ENCODE results near the gene HOXB4.

HOXB4 gene

GRCh38 chr17:48571826-48572417, 6.2 kb downstream of the HOXB4 start:
- DNase-seq (ENCODE audit: low read depth in 2 of 2): no peak

GRCh38 chr17:48571024-48571818, 6.9 kb downstream of the HOXB4 start:
- no peak for DNase-seq (ENCODE audit: low read depth in 2 of 2)

- DNase-seq (ENCODE audit: low read depth in 2 of 2): no peak
Measured at GRCh38 chr17:48570325-48571023, 7.7 kb downstream of the HOXB4 start.

DNA sequence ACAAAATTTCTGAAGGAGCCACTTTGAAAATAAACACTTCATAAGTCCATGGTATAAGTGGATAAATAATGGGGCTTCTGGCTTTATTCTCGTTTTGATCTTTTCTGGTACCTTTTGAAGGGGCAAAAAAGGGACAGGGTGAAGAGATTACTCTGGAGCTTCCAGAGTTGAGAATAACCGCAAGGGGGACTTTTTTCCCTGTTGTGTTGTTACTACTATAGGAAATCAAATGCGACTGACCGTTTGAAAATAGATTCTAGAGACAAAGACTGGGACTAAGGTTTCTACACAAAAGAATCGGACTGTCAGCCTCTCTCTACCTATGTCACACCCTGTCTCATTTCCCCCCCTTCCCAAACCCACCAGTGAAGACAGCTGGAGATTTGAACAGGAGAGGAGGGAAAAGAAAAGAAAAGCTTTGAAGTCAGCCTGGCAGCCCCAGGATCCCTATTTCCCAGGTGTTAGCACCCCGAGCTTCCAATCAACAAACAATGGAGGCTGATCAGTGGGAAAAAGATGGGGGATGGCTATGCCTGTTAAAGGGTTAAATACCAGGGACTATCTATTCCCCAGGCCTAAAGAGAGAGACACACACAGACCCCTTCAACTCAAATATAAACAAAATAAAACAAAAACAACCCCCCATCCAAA, 8.4 kb downstream of the HOXB4 start:
- DNase-seq (ENCODE audit: low read depth in 2 of 2): no peak

DNA sequence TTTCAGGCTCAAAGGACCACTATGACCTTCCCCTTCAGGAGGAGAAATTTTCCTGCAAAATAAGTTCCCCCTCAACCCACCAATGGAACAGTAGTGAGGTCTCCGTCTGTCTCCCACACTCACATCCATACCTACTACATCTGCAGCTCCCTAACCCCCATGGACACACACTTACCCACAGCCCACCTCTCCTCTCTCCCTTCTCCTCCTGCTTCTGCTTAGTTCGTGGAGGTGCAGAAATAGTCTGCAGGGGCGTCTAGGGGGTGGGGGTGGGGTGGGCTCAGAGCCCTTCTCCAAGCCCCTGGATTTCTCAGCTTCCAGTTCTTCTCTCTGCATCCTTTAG, 8.9 kb downstream of the HOXB4 start:
- no peak for DNase-seq (ENCODE audit: low read depth in 2 of 2)

DNA sequence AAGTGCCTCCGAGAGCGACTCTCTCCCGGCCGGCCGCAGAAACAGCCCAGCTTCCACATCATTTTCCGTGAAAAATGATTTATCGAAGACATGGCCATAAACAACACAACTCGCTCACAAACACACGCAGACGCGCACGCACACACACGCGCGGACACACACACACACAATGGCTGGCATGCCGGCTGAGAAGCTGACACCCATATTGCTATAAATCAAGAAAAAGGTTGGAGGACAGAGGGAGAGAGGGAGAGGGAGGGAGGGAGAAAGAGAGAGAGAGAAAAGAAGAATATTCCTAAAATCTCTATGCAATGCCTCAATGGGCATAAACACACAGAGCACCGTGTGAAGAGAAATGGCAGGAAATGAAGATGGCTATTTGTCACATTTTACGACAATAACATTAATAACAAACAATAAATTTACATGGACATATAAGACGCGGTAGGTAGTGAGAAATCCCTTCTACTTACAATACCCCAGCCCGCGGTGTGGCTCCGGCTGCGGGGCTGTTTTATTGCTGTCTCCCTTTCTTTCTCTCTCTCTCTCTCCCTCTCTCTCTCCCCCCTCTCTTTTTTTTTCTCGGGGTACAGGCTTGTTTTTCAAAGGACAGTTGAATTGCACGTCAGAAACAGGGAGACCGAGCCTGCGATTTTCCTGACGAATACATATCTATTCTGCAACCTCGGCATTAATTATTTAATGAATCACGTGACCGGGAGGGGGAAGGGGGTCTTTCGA, 9.5 kb downstream of the HOXB4 start:
- no peak for DNase-seq (ENCODE audit: low read depth in 2 of 2)

GRCh38 chr17:48567646-48568354, 10.3 kb downstream of the HOXB4 start:
- no peak for DNase-seq (ENCODE audit: low read depth in 2 of 2)

DNA sequence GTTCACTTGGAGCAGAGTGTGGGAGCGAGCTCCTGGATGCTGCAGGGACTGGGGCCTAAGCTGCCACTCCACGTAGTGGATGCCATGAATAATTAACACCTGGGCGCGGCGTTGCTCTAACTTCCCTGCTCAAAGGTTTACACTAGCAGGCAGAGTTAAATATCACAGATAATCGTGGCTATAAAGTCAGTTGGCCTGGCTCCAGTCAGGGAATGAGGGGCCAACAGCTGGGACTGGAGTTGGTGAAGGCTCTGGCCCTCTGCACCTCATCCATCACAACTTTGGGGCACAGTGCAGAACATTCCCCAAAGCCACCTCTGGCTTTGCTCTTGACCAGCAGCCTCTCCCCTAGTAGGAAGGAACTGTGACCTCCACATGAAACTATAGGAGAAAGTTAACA, 10.9 kb downstream of the HOXB4 start:
- no peak for DNase-seq (ENCODE audit: low read depth in 2 of 2)

GRCh38 chr17:48566717-48567116, 11.4 kb downstream of the HOXB4 start:
- no peak for DNase-seq (ENCODE audit: low read depth in 2 of 2)

DNA sequence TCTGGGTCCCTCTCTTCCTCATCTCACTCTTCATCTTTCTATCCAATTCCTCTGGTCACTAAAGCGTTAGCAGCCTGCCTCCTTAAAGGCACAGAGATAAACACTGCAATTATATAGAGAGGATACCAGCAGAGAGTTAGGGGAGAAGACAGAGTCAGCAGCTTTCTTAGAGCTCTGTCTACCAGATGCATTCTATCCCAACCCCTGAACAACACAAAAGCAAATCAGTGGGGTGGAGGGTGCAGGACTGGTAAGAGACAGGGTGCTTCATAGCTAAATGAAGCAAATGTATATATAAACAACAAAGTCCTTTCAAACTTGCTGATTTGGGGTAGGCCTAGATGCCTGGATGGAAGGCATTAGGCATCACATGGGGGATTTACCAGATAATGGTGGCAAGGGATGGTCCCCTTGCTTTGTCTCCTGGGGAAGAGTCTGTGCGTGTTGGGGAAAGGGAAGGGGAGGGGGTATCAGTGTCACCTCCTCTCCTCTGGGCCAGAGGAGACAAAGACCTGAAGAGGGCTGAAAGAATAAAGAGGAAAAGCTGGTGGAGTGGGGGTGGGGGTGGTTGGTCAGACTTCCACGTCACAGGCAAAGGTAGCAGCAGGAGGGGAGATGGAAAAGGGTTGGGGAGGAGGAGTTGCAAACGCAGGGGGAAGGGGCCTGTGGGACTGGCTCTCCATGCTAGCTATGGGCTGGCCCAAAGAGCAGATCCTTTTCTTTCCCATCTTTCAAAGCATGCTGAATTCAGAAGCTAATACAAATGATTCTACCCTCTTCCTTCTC, 12.0 kb downstream of the HOXB4 start:
- no peak for DNase-seq (ENCODE audit: low read depth in 2 of 2)

- DNase-seq (ENCODE audit: low read depth in 2 of 2): no peak
Measured at GRCh38 chr17:48565022-48565554, 13.1 kb downstream of the HOXB4 start.

DNA sequence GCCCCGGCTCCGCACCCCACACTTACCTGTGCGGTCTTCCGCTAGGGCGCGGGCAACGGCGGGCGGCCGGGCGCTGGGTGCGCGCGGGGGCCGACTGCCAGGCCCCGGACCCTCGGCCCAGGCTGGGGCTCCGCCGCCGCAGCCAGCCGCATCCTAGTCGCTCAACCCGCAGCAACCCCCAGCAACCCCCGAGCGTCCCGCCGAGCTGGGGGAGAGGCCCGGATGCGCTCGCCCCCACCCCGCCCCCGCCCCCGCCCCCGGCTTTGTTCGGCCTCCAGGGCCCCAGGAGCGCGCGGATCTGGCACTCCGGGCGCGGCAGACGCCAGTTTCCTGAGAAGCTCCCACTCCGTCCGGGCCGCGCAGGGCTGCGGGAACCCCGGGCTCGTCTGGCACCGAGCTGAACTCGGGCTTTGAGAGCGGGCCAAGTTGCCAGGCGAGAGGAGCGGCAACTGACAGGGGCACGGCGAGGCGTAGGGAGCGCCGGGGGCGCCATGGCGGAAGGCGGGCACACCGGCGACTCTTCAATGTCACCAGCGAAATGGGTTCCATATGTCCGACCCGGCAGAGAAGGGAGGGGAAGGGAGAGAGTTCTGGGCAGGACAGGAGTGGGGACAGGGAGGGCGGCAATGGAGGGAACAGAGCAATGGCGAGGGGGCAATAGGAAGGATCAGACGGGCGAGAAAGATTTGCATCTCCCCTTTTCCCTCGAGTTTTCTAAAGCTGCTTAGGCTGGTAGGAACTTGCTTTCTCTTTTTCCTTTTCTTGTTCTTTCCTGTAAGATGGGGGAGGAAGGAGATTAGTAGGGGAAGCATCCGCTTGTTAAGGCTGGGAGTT, 13.7 kb downstream of the HOXB4 start:
- no peak for DNase-seq (ENCODE audit: low read depth in 2 of 2)

- no peak for DNase-seq (ENCODE audit: low read depth in 2 of 2)
Measured at GRCh38 chr17:48563867-48564187, 14.3 kb downstream of the HOXB4 start.

DNA sequence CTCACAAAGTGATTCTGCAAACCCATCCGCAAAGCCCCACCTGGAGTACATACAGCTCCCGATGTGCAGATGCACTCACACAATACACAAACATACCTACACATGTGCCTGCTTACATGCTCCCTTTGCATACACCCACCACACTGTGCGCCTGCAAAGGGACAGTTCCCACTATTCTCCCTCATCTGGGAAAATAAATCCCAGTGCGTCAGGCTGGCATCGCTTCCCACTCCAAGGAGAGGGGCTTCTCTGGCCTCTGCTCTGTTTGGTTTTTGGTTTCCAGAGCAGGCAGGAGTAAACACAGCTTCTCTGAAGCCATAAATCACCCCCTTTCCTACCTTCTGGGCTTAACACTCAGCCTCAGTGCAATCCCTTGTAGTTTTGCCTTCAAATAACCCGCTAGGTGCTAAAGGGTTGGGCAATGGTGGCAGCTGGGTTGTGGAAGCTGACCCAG, 14.7 kb downstream of the HOXB4 start:
- DNase-seq (ENCODE audit: low read depth in 2 of 2): no peak

DNA sequence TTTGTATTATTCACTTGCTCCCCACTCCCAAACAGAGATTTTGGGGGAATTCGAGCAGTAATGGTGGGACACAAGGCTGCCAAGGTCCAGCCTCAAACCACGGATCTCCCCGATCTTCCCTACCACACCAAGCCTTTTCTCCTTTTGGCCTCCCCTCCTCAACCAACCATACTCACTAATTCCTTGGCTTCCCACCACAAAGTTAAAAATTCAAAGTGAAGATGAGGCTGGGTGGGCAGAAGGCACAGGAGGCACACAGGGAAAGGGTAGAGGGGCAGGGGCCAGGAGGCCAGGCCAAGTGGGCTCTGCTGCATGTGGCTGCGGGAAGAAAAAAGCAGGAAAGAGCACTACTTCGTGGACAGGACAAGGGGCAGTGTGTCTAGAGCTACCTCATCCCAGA, 15.2 kb downstream of the HOXB4 start:
- DNase-seq (ENCODE audit: low read depth in 2 of 2): no peak

DNA sequence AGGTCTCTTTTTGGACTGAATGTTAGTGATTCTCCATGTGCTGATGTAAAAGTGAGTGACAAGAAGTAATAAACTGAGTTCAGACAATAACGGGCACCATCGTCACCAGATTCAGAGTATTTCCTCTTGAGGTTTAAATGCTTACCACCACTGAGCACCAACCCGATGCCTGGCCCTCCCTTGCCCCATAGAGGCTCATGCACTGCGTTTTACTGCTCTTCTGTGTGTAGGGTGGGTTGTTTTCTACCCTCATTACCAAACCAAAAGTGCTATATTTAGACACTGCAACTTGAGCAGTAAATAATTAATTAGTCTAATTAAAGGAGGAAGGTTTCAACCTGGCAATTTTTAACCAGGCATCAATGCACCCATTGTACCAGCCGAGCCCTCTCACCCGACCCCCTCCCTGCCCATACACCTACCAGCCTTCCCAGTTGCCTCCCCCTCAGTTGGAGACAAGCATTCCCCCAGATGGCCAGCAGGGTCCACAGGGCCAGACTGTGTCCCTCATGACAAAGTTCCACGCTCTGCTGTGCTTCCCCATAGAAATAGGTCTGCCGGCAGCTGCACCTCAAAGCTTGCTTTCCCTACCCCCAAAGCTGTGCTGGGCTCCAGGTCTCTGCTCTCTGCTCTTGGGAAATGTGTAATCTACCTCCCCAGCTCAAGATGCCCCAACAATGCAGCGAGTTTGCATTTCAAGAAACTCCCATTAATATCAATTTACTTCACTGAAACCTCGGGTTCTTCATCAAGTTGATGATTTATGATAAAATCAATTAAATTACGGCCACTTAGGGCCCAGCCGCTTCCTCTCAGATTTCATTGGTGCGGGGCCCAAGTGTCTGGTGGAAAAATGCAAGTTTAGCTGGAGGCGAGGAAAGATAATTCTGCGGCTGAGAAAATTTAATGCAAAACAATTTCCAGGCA, 16.0 kb downstream of the HOXB4 start:
- no peak for DNase-seq (ENCODE audit: low read depth in 2 of 2)

- no peak for DNase-seq (ENCODE audit: low read depth in 2 of 2)
Measured at GRCh38 chr17:48559840-48560817, 18.0 kb downstream of the HOXB4 start.
